Thoracic aorta (tissue), 2 donors: Measurements from ENCODE around the gene TMED8. TPM values are rescaled to one million over a fixed set of nuclear protein-coding genes. Genes with fewer than 3 reads are reported as not detected.
"Not testable (repeated sequence)": the region's sequence is repeated elsewhere in the genome, so short reads cannot be mapped to it uniquely, and the experiment has no call there.

Experiments used
- ATAC-seq: fragments of 150-250 bp; one replicate; pipeline ENCODE4 v1.8.0; 2017; ENCODE audit warnings: low read depth; ENCODE audit not compliant: insufficient number of reproducible peaks, low FRiP score
- DNase-seq: peaks from one replicate; pipeline ENCODE4 v3.0.0-alpha.2; 2020; ENCODE audit warnings: low spot score
- H3K27ac ChIP-seq, 2 donors: fragments of 200-600 bp; sonication (generic); 1 replicate in 1 of 2; 2 replicates in 1 of 2; pipeline ENCODE4 v1.5.1; 2016; ENCODE audit warnings: mild to moderate bottlenecking in 2 of 2, moderate library complexity in 2 of 2
- H3K27me3 ChIP-seq: fragments of 200-600 bp; sonication (generic); replicated peaks from 2 replicates; pipeline ENCODE4 v1.6.0; 2016; ENCODE audit warnings: mild to moderate bottlenecking; ENCODE audit not compliant: insufficient read depth
- H3K36me3 ChIP-seq: fragments of 200-600 bp; sonication (generic); one replicate; pipeline ENCODE4 v1.5.1; 2016
- H3K4me1 ChIP-seq, 2 donors: fragments of 200-600 bp; sonication (generic); 1 replicate in 1 of 2; 2 replicates in 1 of 2; pipeline versions ENCODE4 v1.5.1 to v1.6.0; 2016; ENCODE audit warnings: low read depth in 2 of 2, mild to moderate bottlenecking in 1 of 2; ENCODE audit not compliant: control insufficient read depth in 1 of 2
- H3K4me3 ChIP-seq: fragments of 200-600 bp; sonication (generic); 2 replicates; pipeline ENCODE4 v1.5.1; 2016; ENCODE audit warnings: mild to moderate bottlenecking
- H3K9me3 ChIP-seq: fragments of 200-600 bp; sonication (generic); 2 replicates; pipeline ENCODE4 v1.5.1; 2016
- total RNA-seq, 2 donors: library from RNA; depleted of rRNA; stranded (reverse); fragments of >200 nt; gene quantifications; one replicate each; pipeline versions ENCODE4 v1.1.0 to v1.2.3, GENCODE V29; 2016
- TF ChIP-seq, protein P1 (sequence below): fragments of 200-600 bp; sonication (generic); IDR thresholded peaks from one replicate; pipeline ENCODE4 v1.5.1; 2019; ENCODE audit warnings: antibody characterized with exemption

Gene TMED8
- total RNA-seq, 2 donors from 2014 or later = 10.0 to 12.0 TPM

DNA sequence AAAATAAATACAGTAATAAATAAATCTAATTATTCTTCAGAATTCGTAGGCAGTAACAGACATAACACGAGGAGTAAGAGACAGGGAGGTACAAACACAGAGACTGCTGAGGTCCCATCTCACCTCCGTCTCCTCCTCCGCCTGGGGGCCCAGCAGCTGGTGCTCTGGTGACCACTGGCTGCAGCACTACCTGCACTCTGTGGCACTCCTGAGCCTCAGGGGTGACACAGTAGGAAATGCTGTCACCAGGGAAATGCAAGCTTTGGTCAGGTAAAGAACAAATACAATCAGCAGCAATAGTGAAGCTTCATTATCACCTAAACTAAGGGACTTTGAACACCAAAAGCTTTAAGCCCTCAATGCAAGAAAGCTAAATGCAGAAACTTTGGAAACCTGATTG lies 36.5 kb downstream of the TMED8 start:
- no peaks in the 10 kb centered on the region for H3K27me3 ChIP-seq
- no peak overlapping the region for H3K4me3 ChIP-seq
- H3K4me1 ChIP-seq = no peaks in the 10 kb centered on the region
- TF ChIP-seq, protein P1, sequence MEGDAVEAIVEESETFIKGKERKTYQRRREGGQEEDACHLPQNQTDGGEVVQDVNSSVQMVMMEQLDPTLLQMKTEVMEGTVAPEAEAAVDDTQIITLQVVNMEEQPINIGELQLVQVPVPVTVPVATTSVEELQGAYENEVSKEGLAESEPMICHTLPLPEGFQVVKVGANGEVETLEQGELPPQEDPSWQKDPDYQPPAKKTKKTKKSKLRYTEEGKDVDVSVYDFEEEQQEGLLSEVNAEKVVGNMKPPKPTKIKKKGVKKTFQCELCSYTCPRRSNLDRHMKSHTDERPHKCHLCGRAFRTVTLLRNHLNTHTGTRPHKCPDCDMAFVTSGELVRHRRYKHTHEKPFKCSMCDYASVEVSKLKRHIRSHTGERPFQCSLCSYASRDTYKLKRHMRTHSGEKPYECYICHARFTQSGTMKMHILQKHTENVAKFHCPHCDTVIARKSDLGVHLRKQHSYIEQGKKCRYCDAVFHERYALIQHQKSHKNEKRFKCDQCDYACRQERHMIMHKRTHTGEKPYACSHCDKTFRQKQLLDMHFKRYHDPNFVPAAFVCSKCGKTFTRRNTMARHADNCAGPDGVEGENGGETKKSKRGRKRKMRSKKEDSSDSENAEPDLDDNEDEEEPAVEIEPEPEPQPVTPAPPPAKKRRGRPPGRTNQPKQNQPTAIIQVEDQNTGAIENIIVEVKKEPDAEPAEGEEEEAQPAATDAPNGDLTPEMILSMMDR = no peak
- no peak overlapping the region for H3K27ac ChIP-seq
- peaks cover 29% of the 10 kb centered on the region for H3K36me3 ChIP-seq
- ATAC-seq = no peak
- no peak for DNase-seq
- no peaks in the 10 kb centered on the region for H3K9me3 ChIP-seq

DNA sequence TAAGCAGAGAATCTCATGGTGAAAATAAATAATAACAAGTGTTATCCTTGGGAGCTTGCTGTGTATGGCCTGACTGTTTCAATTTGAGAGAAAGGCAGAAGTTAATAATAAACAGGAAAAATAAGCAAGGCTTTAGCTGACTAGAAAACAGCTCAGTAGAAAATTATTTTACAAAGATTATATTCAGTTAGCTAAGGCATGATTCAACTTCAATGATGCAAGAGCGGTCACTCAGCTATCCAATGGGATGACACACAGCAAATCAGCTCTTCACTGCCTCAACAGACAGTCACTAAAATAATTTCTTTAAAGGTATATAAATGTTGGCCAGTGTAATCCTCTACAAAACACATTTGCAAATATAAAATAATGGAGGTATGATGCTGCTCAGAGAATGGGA lies 37.5 kb downstream of the TMED8 start:
- ATAC-seq = no peak
- no peak overlapping the region for H3K4me3 ChIP-seq

DNA sequence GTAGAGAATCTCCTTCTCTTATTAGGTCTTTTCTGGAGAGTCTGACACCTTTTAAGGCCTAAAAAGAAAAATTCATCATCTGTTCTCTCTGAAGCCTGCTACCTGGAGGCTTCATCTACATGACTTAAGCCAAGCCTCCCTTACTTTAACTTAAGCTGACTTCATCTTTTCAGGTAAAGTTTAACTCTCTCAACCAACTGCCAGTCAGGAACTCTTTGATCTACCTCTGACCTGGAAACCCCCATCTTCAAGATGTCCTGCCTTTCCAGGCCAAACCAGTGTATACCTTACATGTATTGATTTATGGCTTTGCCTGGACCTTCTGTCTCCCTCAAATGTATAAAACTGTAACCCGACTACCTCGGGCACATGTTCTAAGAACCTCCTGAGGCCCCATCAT lies 38.6 kb downstream of the TMED8 start:
- H3K27me3 ChIP-seq = no peaks in the 10 kb centered on the region
- TF ChIP-seq, protein P1 = no peak
- H3K9me3 ChIP-seq = no peaks in the 10 kb centered on the region
- DNase-seq (no peak), ATAC-seq (no peak)
- no peak overlapping the region for H3K4me3 ChIP-seq
- no peaks in the 10 kb centered on the region for H3K4me1 ChIP-seq
- H3K27ac ChIP-seq = no peak overlapping the region
- H3K36me3 ChIP-seq = peaks cover 28% of the 10 kb centered on the region

More for the DNA sequence above, 37.5 kb downstream of the TMED8 start:
- no peaks in the 10 kb centered on the region for H3K27me3 ChIP-seq
- H3K9me3 ChIP-seq = no peaks in the 10 kb centered on the region
- no peak overlapping the region for H3K27ac ChIP-seq
- TF ChIP-seq, protein P1 = no peak
- no peaks in the 10 kb centered on the region for H3K4me1 ChIP-seq
- DNase-seq = no peak
- H3K36me3 ChIP-seq = peaks cover 29% of the 10 kb centered on the region

DNA sequence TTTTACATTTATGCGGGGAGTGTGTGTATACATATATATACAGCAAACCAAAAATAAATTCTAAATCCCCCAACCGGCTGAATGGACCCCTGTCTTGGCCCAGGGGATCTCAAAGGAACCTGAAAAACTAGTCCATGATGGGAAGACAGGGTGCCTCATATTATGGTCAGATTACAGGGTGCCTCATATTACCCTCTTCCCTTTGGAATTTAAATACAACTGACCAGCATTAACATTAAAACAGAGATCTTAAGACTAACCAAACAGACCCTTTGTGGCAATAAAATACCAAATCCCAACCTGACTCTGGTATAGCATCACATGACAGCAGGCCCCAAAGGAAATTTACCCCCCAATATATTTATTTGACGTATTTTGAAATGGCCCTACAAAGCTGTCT lies 39.0 kb downstream of the TMED8 start:
- Histone ChIP-seq H3K4me3 (no peak overlapping the region), H3K4me1 (no peaks in the 10 kb centered on the region), H3K27ac (no peak overlapping the region), H3K27me3 (no peaks in the 10 kb centered on the region), H3K9me3 (no peaks in the 10 kb centered on the region), H3K36me3 (peaks cover 24% of the 10 kb centered on the region)
- no peak for ATAC-seq
- DNase-seq = no peak
- TF ChIP-seq, protein P1 = no peak

DNA sequence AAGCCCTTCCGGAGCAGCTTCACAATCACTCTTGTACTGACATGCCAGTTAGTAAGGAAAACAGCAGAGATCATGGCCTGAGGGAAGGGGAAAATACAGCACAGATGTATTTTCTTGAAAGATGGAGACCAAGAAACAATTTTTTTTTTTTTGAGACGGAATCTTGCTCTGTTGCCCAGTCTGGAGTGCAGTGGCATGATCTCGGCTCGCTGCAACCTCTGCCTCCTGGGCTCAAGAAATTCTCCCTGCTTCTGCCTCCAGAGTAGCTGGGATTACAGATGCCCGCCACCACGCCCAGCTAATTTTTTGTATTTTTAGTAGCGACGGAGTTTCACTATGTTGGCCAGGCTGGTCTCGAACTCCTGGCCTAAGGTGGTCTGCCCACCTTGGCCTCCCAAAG lies 39.6 kb downstream of the TMED8 start:
- ATAC-seq, H3K4me3 ChIP-seq, H3K27ac ChIP-seq, DNase-seq, H3K4me1 ChIP-seq, H3K9me3 ChIP-seq, H3K27me3 ChIP-seq: not testable (repeated sequence)
- H3K36me3 ChIP-seq = peaks cover 17% of the 10 kb centered on the region

DNA sequence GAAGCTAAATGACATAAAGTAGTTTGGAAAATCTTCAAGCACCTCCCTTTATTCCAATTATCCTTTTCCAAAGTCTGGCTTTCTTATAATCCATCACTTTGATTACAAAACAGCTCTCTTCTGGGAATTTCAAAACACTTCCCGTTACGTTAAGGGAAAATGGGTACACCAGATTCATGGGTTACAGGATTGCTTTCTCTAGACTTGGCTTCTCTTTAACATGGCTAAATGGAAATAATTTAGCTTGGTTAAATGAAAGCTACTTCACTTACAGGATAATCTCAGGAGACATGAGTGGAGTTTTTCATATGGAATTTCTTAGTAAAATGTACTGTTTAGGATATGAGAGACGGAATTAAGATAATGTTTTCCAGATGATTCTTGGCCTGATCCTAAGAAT lies 41.3 kb downstream of the TMED8 start:
- Histone ChIP-seq H3K4me1 (no peaks in the 10 kb centered on the region), H3K4me3 (no peak overlapping the region), H3K36me3 (peaks cover 2% of the 10 kb centered on the region), H3K27ac (no peak overlapping the region), H3K27me3 (no peaks in the 10 kb centered on the region), H3K9me3 (no peaks in the 10 kb centered on the region)
- TF ChIP-seq, protein P1 = no peak
- ATAC-seq = no peak
- DNase-seq = no peak
